ENCODE results near the gene ZNF736. TPM values are rescaled to one million over a fixed set of nuclear protein-coding genes. Genes with fewer than 3 reads are reported as not detected.
"Not testable (repeated sequence)": the region's sequence is repeated elsewhere in the genome, so short reads cannot be mapped to it uniquely, and the experiment has no call there.

The ZNF736 gene
- total RNA-seq, result 20.4 TPM

DNA sequence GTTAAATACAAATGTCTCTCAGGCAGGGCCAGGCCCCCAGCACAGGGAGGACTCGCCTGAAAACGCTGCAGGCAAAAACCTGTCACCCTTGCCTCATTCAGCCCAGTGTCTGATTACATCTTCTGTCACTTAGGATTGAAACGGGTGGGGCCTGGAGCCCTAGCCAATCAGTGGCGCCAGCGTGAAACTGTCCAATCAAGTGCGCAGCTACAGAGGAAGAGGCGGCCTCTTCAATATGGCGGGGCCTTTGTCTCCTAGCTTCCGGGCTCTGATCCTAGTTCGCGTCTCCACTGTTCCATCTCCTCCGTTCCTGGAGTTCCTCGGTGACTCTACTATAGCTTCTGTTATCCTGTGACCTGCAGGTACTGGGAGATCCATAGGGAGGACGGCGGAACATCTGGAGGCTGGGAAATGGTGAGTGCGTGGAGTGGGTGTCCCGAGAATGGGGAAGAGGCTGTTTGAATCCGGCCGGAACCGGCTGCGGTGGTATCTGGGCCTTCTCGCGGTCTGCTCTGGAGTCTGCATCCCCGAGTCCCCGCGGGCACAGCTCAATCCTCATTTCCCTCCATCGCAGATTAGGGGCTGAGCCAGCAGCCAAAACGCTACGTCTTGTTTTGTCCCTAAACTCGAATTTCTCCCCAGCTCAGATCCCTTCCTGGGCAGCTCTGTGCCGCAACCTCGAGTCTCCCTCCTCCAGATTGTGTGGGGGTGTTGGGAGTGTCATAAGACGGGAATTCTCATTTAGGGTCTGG lies at the start of gene ZNF736:
Gene ZNF736, plus strand, starts transcription at position 222 of the 752 bp plus-strand sequence. Its CDS starts 190 bp downstream, at position 412.
- Histone ChIP-seq H3K27ac (ENCODE audit: low read depth, low read length) (peak within 1 kb of the TSS; percentile 37), H3K9ac (ENCODE audit: low read depth in 1 of 3, low read length in 3 of 3) (peak within 1 kb of the TSS; percentile 66 to 89 (median 88))

DNA sequence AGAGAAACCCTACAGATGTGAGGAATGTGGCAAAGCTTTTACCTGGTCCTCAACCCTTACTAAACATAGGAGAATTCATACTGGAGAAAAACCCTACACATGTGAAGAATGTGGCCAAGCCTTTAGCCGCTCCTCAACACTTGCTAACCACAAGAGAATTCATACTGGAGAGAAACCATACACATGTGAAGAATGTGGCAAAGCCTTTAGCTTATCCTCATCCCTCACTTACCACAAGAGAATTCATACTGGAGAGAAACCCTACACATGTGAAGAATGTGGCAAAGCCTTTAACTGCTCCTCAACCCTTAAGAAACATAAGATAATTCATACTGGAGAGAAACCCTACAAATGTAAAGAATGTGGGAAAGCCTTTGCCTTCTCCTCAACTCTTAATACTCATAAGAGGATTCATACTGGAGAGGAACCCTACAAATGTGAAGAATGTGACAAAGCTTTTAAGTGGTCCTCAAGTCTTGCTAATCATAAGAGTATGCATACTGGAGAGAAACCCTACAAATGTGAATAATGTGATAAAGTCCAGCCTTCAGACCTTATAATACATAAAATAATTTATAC lies 47.3 kb upstream of the ZNF736 start:
- H3K36me3 ChIP-seq (ENCODE audit: control insufficient read depth in 3 of 3, insufficient read depth in 3 of 3, low read length in 3 of 3), result no peaks in the 10 kb centered on the region
- peaks cover 4 to 21% (median 7%) of the 10 kb centered on the region in 3 donors for H3K9me3 ChIP-seq (ENCODE audit: control insufficient read depth in 3 of 3, low read length in 3 of 3)
- no peaks in the 10 kb centered on the region for H3K27me3 ChIP-seq (ENCODE audit: control insufficient read depth in 3 of 3, insufficient read depth in 3 of 3, low read length in 3 of 3)
- no peak overlapping the region for H3K9ac ChIP-seq (ENCODE audit: low read depth in 1 of 3, low read length in 3 of 3)
- H3K27ac ChIP-seq (ENCODE audit: low read depth, low read length), result no peak overlapping the region
- no peak overlapping the region for H3K4me3 ChIP-seq (ENCODE audit: low read length in 3 of 3)
- H3K4me1 ChIP-seq (ENCODE audit: control insufficient read depth in 3 of 3, insufficient read depth in 3 of 3, low read length in 3 of 3), result no peaks in the 10 kb centered on the region

More for the DNA sequence above, at the start of gene ZNF736:
- H3K9me3 ChIP-seq (ENCODE audit: control insufficient read depth in 3 of 3, low read length in 3 of 3), result no peaks in the 10 kb centered on the region
- H3K4me1 ChIP-seq (ENCODE audit: control insufficient read depth in 3 of 3, insufficient read depth in 3 of 3, low read length in 3 of 3), result peaks cover 18 to 22% (median 22%) of the 10 kb centered on the region in 3 donors
- H3K27me3 ChIP-seq (ENCODE audit: control insufficient read depth in 3 of 3, insufficient read depth in 3 of 3, low read length in 3 of 3), result no peaks in the 10 kb centered on the region
- H3K36me3 ChIP-seq (ENCODE audit: control insufficient read depth in 3 of 3, insufficient read depth in 3 of 3, low read length in 3 of 3), result no peaks in the 10 kb centered on the region
- peak within 1 kb of the TSS; percentile 92 to 99 (median 99) for H3K4me3 ChIP-seq (ENCODE audit: low read length in 3 of 3)

DNA sequence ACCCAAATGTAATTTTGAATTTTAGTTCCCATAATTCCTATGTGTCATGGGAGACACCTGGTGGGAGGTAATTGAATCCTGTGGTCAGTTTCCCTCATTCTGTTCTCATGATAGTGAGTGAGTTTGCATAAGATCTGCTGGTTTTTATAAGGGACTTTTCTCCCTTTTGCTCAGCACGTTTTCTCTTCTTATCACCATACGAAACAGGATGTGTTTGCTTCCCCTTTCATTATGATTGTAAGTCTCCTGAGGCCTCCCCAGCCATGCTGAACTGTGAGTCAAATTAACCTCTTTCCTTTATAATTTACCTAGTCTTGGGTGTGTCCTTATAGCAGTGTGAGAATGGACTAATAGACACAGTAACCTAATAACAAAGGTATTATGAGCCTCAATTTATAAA lies 36.1 kb upstream of the ZNF736 start:
- Histone ChIP-seq H3K9me3 (ENCODE audit: control insufficient read depth in 3 of 3, low read length in 3 of 3) (no peaks in the 10 kb centered on the region), H3K4me1 (ENCODE audit: control insufficient read depth in 3 of 3, insufficient read depth in 3 of 3, low read length in 3 of 3) (no peaks in the 10 kb centered on the region), H3K36me3 (ENCODE audit: control insufficient read depth in 3 of 3, insufficient read depth in 3 of 3, low read length in 3 of 3) (no peaks in the 10 kb centered on the region), H3K27ac (ENCODE audit: low read depth, low read length) (no peak overlapping the region), H3K27me3 (ENCODE audit: control insufficient read depth in 3 of 3, insufficient read depth in 3 of 3, low read length in 3 of 3) (no peaks in the 10 kb centered on the region), H3K4me3 (ENCODE audit: low read length in 3 of 3) (no peak overlapping the region), H3K9ac (ENCODE audit: low read depth in 1 of 3, low read length in 3 of 3) (no peak overlapping the region)

DNA sequence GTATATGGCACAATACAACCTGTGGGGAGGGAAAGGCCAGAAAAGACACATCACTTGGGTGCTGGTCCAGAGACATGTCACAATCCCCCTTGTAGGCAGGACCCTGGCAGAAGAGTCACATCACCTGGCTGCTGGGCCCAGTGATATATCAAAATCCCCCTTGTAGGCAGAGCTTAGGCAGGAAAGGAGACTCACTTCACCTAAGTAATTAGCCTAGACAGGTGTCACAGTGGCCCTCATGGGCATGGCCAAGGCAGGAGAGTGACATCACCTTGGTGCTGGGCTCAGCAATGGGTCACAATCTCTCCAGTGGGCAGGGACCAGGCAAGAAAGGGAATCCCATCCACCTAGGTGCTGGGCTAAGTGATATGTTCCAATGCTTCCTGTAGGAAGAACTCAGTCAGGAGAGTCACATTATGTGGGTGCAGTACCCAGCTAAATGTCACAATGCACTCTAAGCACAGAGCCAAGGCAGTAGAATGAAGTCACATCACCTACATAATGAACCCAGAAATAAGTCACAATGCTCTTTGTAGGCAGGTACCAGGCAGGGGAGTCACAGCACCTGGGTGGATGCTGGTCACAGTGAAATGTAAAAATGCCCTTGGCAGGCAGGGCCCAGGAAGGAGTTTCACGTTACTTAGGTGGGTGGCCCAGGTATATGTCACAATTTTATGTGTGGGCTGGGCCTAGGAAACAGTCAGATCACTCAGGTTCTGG lies 18.9 kb upstream of the ZNF736 start:
- Histone ChIP-seq H3K36me3 (ENCODE audit: control insufficient read depth in 3 of 3, insufficient read depth in 3 of 3, low read length in 3 of 3) (no peaks in the 10 kb centered on the region), H3K4me3 (ENCODE audit: low read length in 3 of 3) (no peak overlapping the region), H3K9me3 (ENCODE audit: control insufficient read depth in 3 of 3, low read length in 3 of 3) (no peaks in the 10 kb centered on the region), H3K27ac (ENCODE audit: low read depth, low read length) (no peak overlapping the region), H3K4me1 (ENCODE audit: control insufficient read depth in 3 of 3, insufficient read depth in 3 of 3, low read length in 3 of 3) (no peaks in the 10 kb centered on the region), H3K27me3 (ENCODE audit: control insufficient read depth in 3 of 3, insufficient read depth in 3 of 3, low read length in 3 of 3) (no peaks in the 10 kb centered on the region), H3K9ac (ENCODE audit: low read depth in 1 of 3, low read length in 3 of 3) (no peak overlapping the region)

DNA sequence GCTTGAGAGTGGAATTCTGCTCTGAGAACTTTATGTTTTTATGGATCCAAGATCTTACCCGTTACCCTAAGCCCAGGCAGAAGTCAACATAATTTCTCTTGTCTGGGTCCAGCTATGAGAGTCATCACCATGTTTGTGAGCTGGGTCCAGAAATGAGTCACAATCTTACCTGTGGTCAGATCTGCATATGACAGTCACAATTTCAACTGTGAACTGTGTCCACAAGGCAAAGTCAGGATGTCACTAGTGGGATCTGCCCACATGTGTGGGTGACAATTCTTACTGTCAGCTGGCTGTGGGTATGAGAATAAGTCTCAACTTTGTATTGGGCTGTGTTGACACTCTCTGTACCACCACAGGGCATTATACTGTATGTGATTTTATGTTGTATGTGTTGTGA lies 16.3 kb upstream of the ZNF736 start:
- H3K9ac ChIP-seq (ENCODE audit: low read depth in 1 of 3, low read length in 3 of 3); H3K4me3 ChIP-seq (ENCODE audit: low read length in 3 of 3); H3K9me3 ChIP-seq (ENCODE audit: control insufficient read depth in 3 of 3, low read length in 3 of 3); H3K27me3 ChIP-seq (ENCODE audit: control insufficient read depth in 3 of 3, insufficient read depth in 3 of 3, low read length in 3 of 3); H3K27ac ChIP-seq (ENCODE audit: low read depth, low read length); H3K4me1 ChIP-seq (ENCODE audit: control insufficient read depth in 3 of 3, insufficient read depth in 3 of 3, low read length in 3 of 3); H3K36me3 ChIP-seq (ENCODE audit: control insufficient read depth in 3 of 3, insufficient read depth in 3 of 3, low read length in 3 of 3): not testable (repeated sequence)

DNA sequence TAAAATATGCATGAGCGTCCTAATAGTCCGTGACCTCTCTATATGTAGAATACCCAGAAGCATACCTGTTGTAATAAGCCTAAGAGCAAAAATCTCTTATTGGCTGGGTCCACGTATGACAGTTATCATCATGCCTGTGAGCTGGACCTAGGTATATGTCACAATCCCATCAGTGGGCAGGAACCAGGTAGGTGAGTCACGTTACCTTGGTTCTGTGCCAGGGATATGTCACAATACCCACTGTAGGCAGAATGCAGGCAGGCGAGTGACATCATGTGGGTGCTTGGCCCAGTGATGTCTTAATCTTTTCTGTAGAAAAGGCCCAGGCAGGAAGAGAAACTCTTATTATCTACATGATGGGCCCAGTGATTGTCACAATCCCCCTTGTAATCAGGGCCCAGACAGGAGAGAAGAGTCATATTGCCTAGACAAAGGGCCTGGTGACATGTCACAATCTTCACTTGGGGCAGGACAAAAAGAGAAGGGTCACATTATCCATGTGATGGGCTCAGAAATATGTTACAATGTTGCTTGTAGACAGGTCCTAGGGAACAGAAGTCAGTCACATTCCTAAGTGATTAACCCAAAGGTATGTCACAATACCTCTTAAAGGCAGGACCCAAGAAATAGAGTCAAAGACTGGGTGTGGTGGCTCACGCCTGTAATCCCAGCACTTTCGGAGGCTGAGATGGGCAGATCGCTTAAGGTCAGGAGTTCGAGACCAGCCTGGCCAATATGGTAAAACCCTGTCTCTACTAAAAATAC lies 12.9 kb upstream of the ZNF736 start:
- Histone ChIP-seq H3K4me3 (ENCODE audit: low read length in 3 of 3) (no peak overlapping the region), H3K36me3 (ENCODE audit: control insufficient read depth in 3 of 3, insufficient read depth in 3 of 3, low read length in 3 of 3) (no peaks in the 10 kb centered on the region), H3K9me3 (ENCODE audit: control insufficient read depth in 3 of 3, low read length in 3 of 3) (peaks cover 0 to 2% (median 0%) of the 10 kb centered on the region in 3 donors), H3K9ac (ENCODE audit: low read depth in 1 of 3, low read length in 3 of 3) (no peak overlapping the region), H3K4me1 (ENCODE audit: control insufficient read depth in 3 of 3, insufficient read depth in 3 of 3, low read length in 3 of 3) (no peaks in the 10 kb centered on the region), H3K27ac (ENCODE audit: low read depth, low read length) (no peak overlapping the region), H3K27me3 (ENCODE audit: control insufficient read depth in 3 of 3, insufficient read depth in 3 of 3, low read length in 3 of 3) (no peaks in the 10 kb centered on the region)

DNA sequence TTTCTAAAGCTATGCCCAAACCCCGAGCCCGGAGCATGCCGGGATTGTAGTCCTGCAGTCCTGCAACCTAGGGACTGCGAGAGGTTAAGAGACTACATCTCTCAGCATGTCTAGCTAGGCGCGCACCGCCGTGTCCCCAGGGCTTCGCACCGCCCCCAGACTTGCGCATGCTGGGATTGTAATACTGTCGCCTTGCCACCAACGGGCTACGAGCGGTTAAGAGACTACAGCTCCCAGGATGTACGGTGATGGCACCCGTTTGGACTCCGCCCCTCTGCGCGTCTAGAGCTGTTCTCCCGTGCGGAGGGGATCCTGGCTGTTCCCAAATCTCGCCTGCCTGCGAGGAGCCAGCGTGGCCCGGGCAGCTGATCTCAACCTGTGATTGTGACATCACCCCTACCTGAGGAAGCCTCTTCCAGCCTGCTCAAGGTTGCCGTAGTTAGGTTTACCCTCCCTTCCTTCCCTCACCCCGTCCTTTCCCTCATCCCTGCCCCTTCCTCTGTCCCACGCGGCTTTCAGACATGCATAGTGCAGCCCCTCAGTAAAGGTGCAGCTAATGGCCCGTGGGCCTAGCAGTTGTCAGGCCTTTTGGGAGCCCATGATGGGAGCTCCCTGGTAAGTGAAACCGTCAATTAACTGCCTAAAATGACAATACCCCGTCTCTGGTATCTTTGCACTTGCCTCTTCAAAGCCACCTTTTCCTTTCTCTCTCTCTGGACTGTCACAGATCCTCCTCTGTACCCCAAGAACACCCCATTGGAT lies 6.3 kb upstream of the ZNF736 start:
- H3K27me3 ChIP-seq (ENCODE audit: control insufficient read depth in 3 of 3, insufficient read depth in 3 of 3, low read length in 3 of 3), result no peaks in the 10 kb centered on the region
- peaks cover 8 to 13% (median 11%) of the 10 kb centered on the region in 3 donors for H3K4me1 ChIP-seq (ENCODE audit: control insufficient read depth in 3 of 3, insufficient read depth in 3 of 3, low read length in 3 of 3)
- H3K4me3 ChIP-seq (ENCODE audit: low read length in 3 of 3), result peak overlapping the region; percentile 94 to 97 (median 94)
- peak overlapping the region; percentile 75 for H3K27ac ChIP-seq (ENCODE audit: low read depth, low read length)
- H3K9ac ChIP-seq (ENCODE audit: low read depth in 1 of 3, low read length in 3 of 3), result peak overlapping the region; percentile 79 to 96 (median 87)
- H3K36me3 ChIP-seq (ENCODE audit: control insufficient read depth in 3 of 3, insufficient read depth in 3 of 3, low read length in 3 of 3), result no peaks in the 10 kb centered on the region
- no peaks in the 10 kb centered on the region for H3K9me3 ChIP-seq (ENCODE audit: control insufficient read depth in 3 of 3, low read length in 3 of 3)

DNA sequence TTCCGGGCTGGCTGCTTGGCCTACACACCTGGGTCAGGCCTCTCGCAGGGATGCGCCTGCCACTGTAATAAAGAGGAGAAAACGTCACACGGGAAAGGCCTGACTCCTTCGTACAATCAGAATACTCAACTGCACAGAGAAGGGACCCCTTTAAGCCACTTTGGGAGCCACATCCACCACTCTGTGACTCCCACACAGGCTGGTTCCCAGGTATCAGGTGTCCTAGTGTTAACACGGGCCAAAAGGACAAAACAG lies 5.8 kb upstream of the ZNF736 start:
- H3K36me3 ChIP-seq (ENCODE audit: control insufficient read depth in 3 of 3, insufficient read depth in 3 of 3, low read length in 3 of 3), result no peaks in the 10 kb centered on the region
- H3K27me3 ChIP-seq (ENCODE audit: control insufficient read depth in 3 of 3, insufficient read depth in 3 of 3, low read length in 3 of 3), result no peaks in the 10 kb centered on the region
- peak overlapping the region; percentile 79 to 96 (median 87) for H3K9ac ChIP-seq (ENCODE audit: low read depth in 1 of 3, low read length in 3 of 3)
- H3K4me1 ChIP-seq (ENCODE audit: control insufficient read depth in 3 of 3, insufficient read depth in 3 of 3, low read length in 3 of 3), result peaks cover 8 to 15% (median 11%) of the 10 kb centered on the region in 3 donors
- no peaks in the 10 kb centered on the region for H3K9me3 ChIP-seq (ENCODE audit: control insufficient read depth in 3 of 3, low read length in 3 of 3)
- H3K4me3 ChIP-seq (ENCODE audit: low read length in 3 of 3), result peak overlapping the region; percentile 94 to 97 (median 94)
- H3K27ac ChIP-seq (ENCODE audit: low read depth, low read length), result peak overlapping the region; percentile 75

DNA sequence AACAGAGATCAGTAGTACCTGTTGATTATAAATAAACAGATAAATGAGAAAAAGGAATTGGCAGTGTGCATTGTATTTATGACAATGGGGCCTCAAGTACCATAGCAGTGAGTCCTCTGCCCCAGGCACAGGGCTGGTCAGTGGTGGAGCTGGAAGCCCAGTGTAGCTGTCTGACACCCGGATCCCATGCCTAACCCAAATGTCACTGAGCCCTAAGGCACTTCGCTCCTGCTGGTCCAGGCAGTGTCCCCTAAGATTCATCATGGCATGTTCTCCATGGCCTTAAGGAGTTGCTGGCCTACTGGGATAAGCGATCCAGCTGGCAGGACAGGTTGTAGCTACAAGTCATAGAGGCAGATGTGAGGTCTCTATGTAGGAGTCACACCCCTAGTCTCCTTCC lies 3.3 kb upstream of the ZNF736 start:
- no peaks in the 10 kb centered on the region for H3K9me3 ChIP-seq (ENCODE audit: control insufficient read depth in 3 of 3, low read length in 3 of 3)

More for the DNA sequence above, 3.3 kb upstream of the ZNF736 start:
- H3K4me3 ChIP-seq (ENCODE audit: low read length in 3 of 3), result no peak overlapping the region
- H3K27ac ChIP-seq (ENCODE audit: low read depth, low read length), result no peak overlapping the region
- no peaks in the 10 kb centered on the region for H3K36me3 ChIP-seq (ENCODE audit: control insufficient read depth in 3 of 3, insufficient read depth in 3 of 3, low read length in 3 of 3)
- H3K4me1 ChIP-seq (ENCODE audit: control insufficient read depth in 3 of 3, insufficient read depth in 3 of 3, low read length in 3 of 3), result peaks cover 29 to 32% (median 31%) of the 10 kb centered on the region in 3 donors
- H3K9ac ChIP-seq (ENCODE audit: low read depth in 1 of 3, low read length in 3 of 3), result no peak overlapping the region
- H3K27me3 ChIP-seq (ENCODE audit: control insufficient read depth in 3 of 3, insufficient read depth in 3 of 3, low read length in 3 of 3), result no peaks in the 10 kb centered on the region
